A549 (cell line): ENCODE results near the gene ECHDC1.

Experiments
- CTCF ChIP-seq: fragments of >200 bp; sonication (Bioruptor Twin); formaldehyde crosslinking; IDR thresholded peaks from 3 replicates; pipeline ENCODE4 v1.5.1; 2016
- EP300 ChIP-seq, 2 experiments: fragments of >200 bp; sonication (Bioruptor Twin); formaldehyde crosslinking; IDR thresholded peaks; 2 replicates in 1 of 2; 3 replicates in 1 of 2; pipeline ENCODE4 v1.6.1; 2016 to 2017
- KDM5A ChIP-seq: fragments of 200-600 bp; sonication (generic); IDR thresholded peaks from 2 replicates; pipeline ENCODE4 v1.6.1; 2016; ENCODE audit warnings: antibody characterized with exemption, mild to moderate bottlenecking
- NR3C1 ChIP-seq: fragments of >200 bp; sonication (Bioruptor Twin); formaldehyde crosslinking; IDR thresholded peaks from 3 replicates; pipeline ENCODE4 v1.6.1; 2017
- TF ChIP-seq, protein P1 (sequence below): fragments of 200-600 bp; sonication (generic); IDR thresholded peaks from 2 replicates; pipeline ENCODE4 v1.6.1; 2016; ENCODE audit warnings: antibody characterized with exemption, mild to moderate bottlenecking, moderate library complexity

DNA sequence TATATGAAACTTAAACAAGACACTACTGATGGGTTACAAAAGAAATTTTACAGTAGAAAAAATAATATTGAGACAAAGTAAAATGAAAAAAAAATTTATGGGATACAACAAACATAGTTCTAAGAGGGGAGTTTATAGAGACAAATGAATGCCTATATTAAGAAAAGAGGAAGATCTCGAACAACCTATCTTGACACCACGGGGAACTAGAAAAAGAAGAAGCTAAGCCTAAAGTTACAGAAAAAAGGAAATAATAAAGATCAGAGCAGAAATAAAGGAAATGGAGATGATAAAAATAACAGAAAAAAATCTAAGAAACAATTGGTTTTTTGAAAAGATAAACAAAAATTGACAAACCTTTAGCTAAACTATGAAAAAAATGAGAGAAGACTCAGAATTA is 9.1 kb upstream of the ECHDC1 start:
- TF ChIP-seq CTCF, result no peak
- no peak for TF ChIP-seq NR3C1
- TF ChIP-seq, protein P1, sequence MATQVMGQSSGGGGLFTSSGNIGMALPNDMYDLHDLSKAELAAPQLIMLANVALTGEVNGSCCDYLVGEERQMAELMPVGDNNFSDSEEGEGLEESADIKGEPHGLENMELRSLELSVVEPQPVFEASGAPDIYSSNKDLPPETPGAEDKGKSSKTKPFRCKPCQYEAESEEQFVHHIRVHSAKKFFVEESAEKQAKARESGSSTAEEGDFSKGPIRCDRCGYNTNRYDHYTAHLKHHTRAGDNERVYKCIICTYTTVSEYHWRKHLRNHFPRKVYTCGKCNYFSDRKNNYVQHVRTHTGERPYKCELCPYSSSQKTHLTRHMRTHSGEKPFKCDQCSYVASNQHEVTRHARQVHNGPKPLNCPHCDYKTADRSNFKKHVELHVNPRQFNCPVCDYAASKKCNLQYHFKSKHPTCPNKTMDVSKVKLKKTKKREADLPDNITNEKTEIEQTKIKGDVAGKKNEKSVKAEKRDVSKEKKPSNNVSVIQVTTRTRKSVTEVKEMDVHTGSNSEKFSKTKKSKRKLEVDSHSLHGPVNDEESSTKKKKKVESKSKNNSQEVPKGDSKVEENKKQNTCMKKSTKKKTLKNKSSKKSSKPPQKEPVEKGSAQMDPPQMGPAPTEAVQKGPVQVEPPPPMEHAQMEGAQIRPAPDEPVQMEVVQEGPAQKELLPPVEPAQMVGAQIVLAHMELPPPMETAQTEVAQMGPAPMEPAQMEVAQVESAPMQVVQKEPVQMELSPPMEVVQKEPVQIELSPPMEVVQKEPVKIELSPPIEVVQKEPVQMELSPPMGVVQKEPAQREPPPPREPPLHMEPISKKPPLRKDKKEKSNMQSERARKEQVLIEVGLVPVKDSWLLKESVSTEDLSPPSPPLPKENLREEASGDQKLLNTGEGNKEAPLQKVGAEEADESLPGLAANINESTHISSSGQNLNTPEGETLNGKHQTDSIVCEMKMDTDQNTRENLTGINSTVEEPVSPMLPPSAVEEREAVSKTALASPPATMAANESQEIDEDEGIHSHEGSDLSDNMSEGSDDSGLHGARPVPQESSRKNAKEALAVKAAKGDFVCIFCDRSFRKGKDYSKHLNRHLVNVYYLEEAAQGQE, result no peak
- TF ChIP-seq EP300 (IDR thresholded peaks at IDR 0.05), result no peak
- no peak for TF ChIP-seq KDM5A
